ENCODE measurements around the gene CTIF.

The CTIF gene

GRCh38 chr18:48749768-48750167 lies 210.9 kb downstream of the CTIF start:
- no peaks in the 10 kb centered on the region for H3K9me3 Mint-ChIP-seq
- no peaks in the 10 kb centered on the region for H3K27me3 Mint-ChIP-seq (ENCODE audit: low read depth, poor library complexity)
- no peak overlapping the region for H3K27ac Mint-ChIP-seq
- TF ChIP-seq CTCF (IDR thresholded peaks at IDR 0.05), result no peak
- H3K4me1 Mint-ChIP-seq, result peaks cover 22% of the 10 kb centered on the region
- no peak for DNase-seq
- H3K4me3 Mint-ChIP-seq, result no peak overlapping the region
- H3K36me3 Mint-ChIP-seq (ENCODE audit: low read depth), result no peaks in the 10 kb centered on the region

GRCh38 chr18:48750485-48751175 lies 211.8 kb downstream of the CTIF start:
- no peaks in the 10 kb centered on the region for H3K36me3 Mint-ChIP-seq (ENCODE audit: low read depth)
- no peaks in the 10 kb centered on the region for H3K27me3 Mint-ChIP-seq (ENCODE audit: low read depth, poor library complexity)
- DNase-seq, result no peak
- peaks cover 25% of the 10 kb centered on the region for H3K4me1 Mint-ChIP-seq
- no peak for TF ChIP-seq CTCF (IDR thresholded peaks at IDR 0.05)
- H3K27ac Mint-ChIP-seq, result no peak overlapping the region
- no peaks in the 10 kb centered on the region for H3K9me3 Mint-ChIP-seq
- H3K4me3 Mint-ChIP-seq, result no peak overlapping the region

- no peak for TF ChIP-seq CTCF (IDR thresholded peaks at IDR 0.05)
- no peaks in the 10 kb centered on the region for H3K27me3 Mint-ChIP-seq (ENCODE audit: low read depth, poor library complexity)
- H3K9me3 Mint-ChIP-seq, result peaks cover 1% of the 10 kb centered on the region
- no peak overlapping the region for H3K27ac Mint-ChIP-seq
- H3K36me3 Mint-ChIP-seq (ENCODE audit: low read depth), result no peaks in the 10 kb centered on the region
- DNase-seq, result no peak
- no peak overlapping the region for H3K4me3 Mint-ChIP-seq
- H3K4me1 Mint-ChIP-seq, result peaks cover 17% of the 10 kb centered on the region
These were observed 213.1 kb downstream of the CTIF start for GRCh38 chr18:48751727-48752468.

GRCh38 chr18:48752478-48752877 lies 213.6 kb downstream of the CTIF start:
- peaks cover 4% of the 10 kb centered on the region for H3K9me3 Mint-ChIP-seq
- H3K27me3 Mint-ChIP-seq (ENCODE audit: low read depth, poor library complexity), result no peaks in the 10 kb centered on the region
- H3K4me3 Mint-ChIP-seq, result no peak overlapping the region
- no peak for DNase-seq
- H3K36me3 Mint-ChIP-seq (ENCODE audit: low read depth), result no peaks in the 10 kb centered on the region
- no peak for TF ChIP-seq CTCF (IDR thresholded peaks at IDR 0.05)
- peaks cover 17% of the 10 kb centered on the region for H3K4me1 Mint-ChIP-seq
- no peak overlapping the region for H3K27ac Mint-ChIP-seq

- Mint-ChIP-seq H3K4me3 (no peak overlapping the region), H3K27me3 (ENCODE audit: low read depth, poor library complexity) (no peaks in the 10 kb centered on the region), H3K4me1 (peaks cover 17% of the 10 kb centered on the region), H3K36me3 (ENCODE audit: low read depth) (no peaks in the 10 kb centered on the region), H3K27ac (no peak overlapping the region), H3K9me3 (peaks cover 4% of the 10 kb centered on the region)
- TF ChIP-seq CTCF (IDR thresholded peaks at IDR 0.05), result no peak
- DNase-seq, result no peak
These were observed 214.1 kb downstream of the CTIF start for GRCh38 chr18:48752928-48753327.
